ENCODE measurements around the gene FOSL1. TPM values are rescaled to one million over a fixed set of nuclear protein-coding genes. Genes with fewer than 3 reads are reported as not detected.

FOSL1 gene
- polyA plus RNA-seq, 3 donors = 0.07 to 0.24 (median 0.20) TPM

GRCh38 chr11:65859095-65859811 is 40.9 kb downstream of the FOSL1 start:
- DNase-seq (ENCODE audit: extremely low read depth in 1 of 11, low read depth in 9 of 11, low spot score in 4 of 11) = peak; percentile 86 to 98 (median 96)

- peak in 1 of 11 donors; percentile 30 for DNase-seq (ENCODE audit: extremely low read depth in 1 of 11, low read depth in 9 of 11, low spot score in 4 of 11)
Observed at GRCh38 chr11:65858681-65859087, 41.5 kb downstream of the FOSL1 start.

GRCh38 chr11:65857853-65858680 is 42.1 kb downstream of the FOSL1 start, which contains the start of gene CFL1:
TSS of gene CFL1 (minus strand) at chr11:65858180. CDS start at chr11:65858099, 81 bp downstream.
- peak; percentile 84 to 97 (median 95) for DNase-seq (ENCODE audit: extremely low read depth in 1 of 11, low read depth in 9 of 11, low spot score in 4 of 11)

- no peak for DNase-seq (ENCODE audit: extremely low read depth in 1 of 11, low read depth in 9 of 11, low spot score in 4 of 11)
Observed at GRCh38 chr11:65857500-65857852, 42.7 kb downstream of the FOSL1 start.

- peak in 2 of 11 donors; percentile 39 to 43 for DNase-seq (ENCODE audit: extremely low read depth in 1 of 11, low read depth in 9 of 11, low spot score in 4 of 11)
Observed at GRCh38 chr11:65856689-65857499, 43.3 kb downstream of the FOSL1 start.

- no peak for DNase-seq (ENCODE audit: extremely low read depth in 1 of 11, low read depth in 9 of 11, low spot score in 4 of 11)
Observed at GRCh38 chr11:65855927-65856363, 44.2 kb downstream of the FOSL1 start.

GRCh38 chr11:65854852-65855837 is 45.0 kb downstream of the FOSL1 start:
- DNase-seq (ENCODE audit: extremely low read depth in 1 of 11, low read depth in 9 of 11, low spot score in 4 of 11) = no peak

- DNase-seq (ENCODE audit: extremely low read depth in 1 of 11, low read depth in 9 of 11, low spot score in 4 of 11) = no peak
Observed at GRCh38 chr11:65854161-65854592, 46.0 kb downstream of the FOSL1 start.

- DNase-seq (ENCODE audit: extremely low read depth in 1 of 11, low read depth in 9 of 11, low spot score in 4 of 11) = no peak
Observed at GRCh38 chr11:65853246-65853979, 46.8 kb downstream of the FOSL1 start.

GRCh38 chr11:65852508-65853245 is 47.5 kb downstream of the FOSL1 start:
- DNase-seq (ENCODE audit: extremely low read depth in 1 of 11, low read depth in 9 of 11, low spot score in 4 of 11) = no peak

GRCh38 chr11:65851811-65852507 is 48.2 kb downstream of the FOSL1 start:
- no peak for DNase-seq (ENCODE audit: extremely low read depth in 1 of 11, low read depth in 9 of 11, low spot score in 4 of 11)

GRCh38 chr11:65851083-65851579 is 49.1 kb downstream of the FOSL1 start:
- DNase-seq (ENCODE audit: extremely low read depth in 1 of 11, low read depth in 9 of 11, low spot score in 4 of 11) = no peak

- no peak for DNase-seq (ENCODE audit: extremely low read depth in 1 of 11, low read depth in 9 of 11, low spot score in 4 of 11)
Observed at GRCh38 chr11:65850217-65851082, 49.7 kb downstream of the FOSL1 start.

GRCh38 chr11:65849771-65850216 is 50.4 kb downstream of the FOSL1 start:
- no peak for DNase-seq (ENCODE audit: extremely low read depth in 1 of 11, low read depth in 9 of 11, low spot score in 4 of 11)

- no peak for DNase-seq (ENCODE audit: extremely low read depth in 1 of 11, low read depth in 9 of 11, low spot score in 4 of 11)
Observed at GRCh38 chr11:65849366-65849765, 50.8 kb downstream of the FOSL1 start.

Measured in renal cortex interstitium (tissue), 11 donors.